ENCODE measurements around the gene PPP1R15A.

DNA sequence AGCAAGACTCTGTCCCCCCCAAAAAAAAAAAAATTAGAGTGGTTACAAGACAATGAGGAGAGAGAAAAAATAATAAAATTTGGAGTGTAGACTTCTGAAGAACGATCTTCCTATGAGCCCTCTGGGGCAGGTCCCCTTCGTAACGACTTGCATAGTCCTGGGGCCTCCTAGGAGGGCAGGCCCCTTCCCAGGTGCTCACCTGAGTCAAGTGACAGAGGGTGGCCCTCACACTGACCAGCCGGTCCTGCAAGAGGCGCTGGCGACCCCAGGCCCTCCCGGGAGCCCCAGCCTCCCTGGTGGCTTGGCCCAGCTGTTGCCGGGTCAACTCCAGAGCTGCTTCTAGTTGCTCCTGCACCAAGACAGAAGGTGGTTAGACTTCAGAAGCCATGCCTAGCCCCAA, 18.7 kb upstream of the PPP1R15A start:
- TF ChIP-seq, protein P1, sequence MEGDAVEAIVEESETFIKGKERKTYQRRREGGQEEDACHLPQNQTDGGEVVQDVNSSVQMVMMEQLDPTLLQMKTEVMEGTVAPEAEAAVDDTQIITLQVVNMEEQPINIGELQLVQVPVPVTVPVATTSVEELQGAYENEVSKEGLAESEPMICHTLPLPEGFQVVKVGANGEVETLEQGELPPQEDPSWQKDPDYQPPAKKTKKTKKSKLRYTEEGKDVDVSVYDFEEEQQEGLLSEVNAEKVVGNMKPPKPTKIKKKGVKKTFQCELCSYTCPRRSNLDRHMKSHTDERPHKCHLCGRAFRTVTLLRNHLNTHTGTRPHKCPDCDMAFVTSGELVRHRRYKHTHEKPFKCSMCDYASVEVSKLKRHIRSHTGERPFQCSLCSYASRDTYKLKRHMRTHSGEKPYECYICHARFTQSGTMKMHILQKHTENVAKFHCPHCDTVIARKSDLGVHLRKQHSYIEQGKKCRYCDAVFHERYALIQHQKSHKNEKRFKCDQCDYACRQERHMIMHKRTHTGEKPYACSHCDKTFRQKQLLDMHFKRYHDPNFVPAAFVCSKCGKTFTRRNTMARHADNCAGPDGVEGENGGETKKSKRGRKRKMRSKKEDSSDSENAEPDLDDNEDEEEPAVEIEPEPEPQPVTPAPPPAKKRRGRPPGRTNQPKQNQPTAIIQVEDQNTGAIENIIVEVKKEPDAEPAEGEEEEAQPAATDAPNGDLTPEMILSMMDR (IDR thresholded peaks at IDR 0.05; ENCODE audit: insufficient read depth, low read length, poor library complexity, severe bottlenecking) = no peak
- no peak for TF ChIP-seq EZH2phosphoT487 (conservative IDR thresholded peaks at IDR 0.05; ENCODE audit: low read length)
